Cardiac muscle cell (in vitro differentiated cells and primary cell): ENCODE results near the gene N4BP2L1. TPM values are rescaled to one million over a fixed set of nuclear protein-coding genes. Genes with fewer than 3 reads are reported as not detected.

Experiments used
- DNase-seq, 2 donors: peaks; one replicate each; pipeline versions ENCODE4 v3.0.0 to v3.0.0-alpha.2; 2010 to 2017; ENCODE audit warnings: low read depth in 1 of 2, low spot score in 1 of 2
- H3K27ac ChIP-seq: fragments of 200-600 bp; sonication (generic); 2 replicates; pipeline ENCODE4 v1.5.1; 2016
- H3K27me3 ChIP-seq: fragments of 200-600 bp; sonication (generic); 2 replicates; pipeline ENCODE4 v1.6.0; 2016; ENCODE audit warnings: control low read depth
- H3K36me3 ChIP-seq: fragments of 200-600 bp; sonication (generic); 2 replicates; pipeline ENCODE4 v1.5.1; 2016; ENCODE audit warnings: control low read depth
- H3K4me1 ChIP-seq: fragments of 200-600 bp; sonication (generic); 2 replicates; pipeline ENCODE4 v1.8.1; 2017; ENCODE audit warnings: low read depth, mild to moderate bottlenecking, mixed run types
- H3K4me3 ChIP-seq: fragments of 200-600 bp; sonication (generic); 2 replicates; pipeline ENCODE4 v1.5.1; 2016; ENCODE audit warnings: mild to moderate bottlenecking
- H3K9me3 ChIP-seq: fragments of 200-600 bp; sonication (generic); 2 replicates; pipeline ENCODE4 v1.5.1; 2017; ENCODE audit warnings: low read depth, mild to moderate bottlenecking, control low read depth
- polyA plus RNA-seq: library from polyadenylated mRNA; unstranded; fragments of >200 nt; fragmentation: Nextera tagmentation; extraction: Ambion mirVana; gene quantifications from 2 replicates; pipeline ENCODE4 v1.2.1, GENCODE V29; 2016
- total RNA-seq: library from RNA; depleted of rRNA; stranded (reverse); fragments of >200 nt; gene quantifications from 2 replicates; pipeline ENCODE4 v1.2.3, GENCODE V29; 2016
- TF ChIP-seq, protein P1 (sequence below): IDR thresholded peaks from 2 replicates; pipeline ENCODE4 v1.5.1; 2012; ENCODE audit warnings: low read depth, mild to moderate bottlenecking, low read length

N4BP2L1 gene
- total and polyA plus RNA-seq, 2 experiments from 2014 or later: 2.0 to 8.9 TPM

DNA sequence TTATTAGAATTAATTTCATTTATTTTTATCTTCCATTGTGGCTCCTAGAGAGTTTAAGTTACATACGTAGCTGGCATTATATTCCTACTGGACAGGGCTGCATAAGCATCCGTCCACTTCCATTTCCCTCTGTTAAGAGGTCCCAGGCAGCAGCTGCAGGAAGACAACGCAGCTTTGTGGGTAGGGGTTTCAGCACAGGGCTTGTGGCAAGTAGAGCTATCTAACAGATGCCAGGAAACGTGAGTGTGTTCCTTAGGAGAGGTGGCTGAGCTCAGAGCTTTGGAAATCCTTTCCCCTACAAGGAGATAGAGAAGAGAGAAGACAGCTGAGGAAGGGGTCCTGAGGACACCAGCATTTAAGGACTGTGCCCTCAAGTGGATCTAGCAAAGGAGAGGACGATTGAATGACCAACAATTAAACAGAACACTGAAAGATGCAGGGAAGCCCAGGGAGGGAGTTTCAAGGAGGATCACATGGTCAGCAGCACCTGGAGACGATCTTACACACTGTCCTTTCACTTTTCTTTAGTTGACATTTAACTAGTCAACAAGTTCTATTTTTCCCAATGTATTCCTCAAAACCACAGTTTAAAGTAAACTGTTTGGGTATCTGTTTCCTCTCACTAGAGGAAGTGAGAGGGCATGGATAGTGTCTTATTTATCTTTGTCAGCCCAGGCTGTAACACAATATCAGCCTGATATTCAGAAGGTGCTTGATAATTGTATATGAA is 2.3 kb upstream of the N4BP2L1 start:
- TF ChIP-seq, protein P1, sequence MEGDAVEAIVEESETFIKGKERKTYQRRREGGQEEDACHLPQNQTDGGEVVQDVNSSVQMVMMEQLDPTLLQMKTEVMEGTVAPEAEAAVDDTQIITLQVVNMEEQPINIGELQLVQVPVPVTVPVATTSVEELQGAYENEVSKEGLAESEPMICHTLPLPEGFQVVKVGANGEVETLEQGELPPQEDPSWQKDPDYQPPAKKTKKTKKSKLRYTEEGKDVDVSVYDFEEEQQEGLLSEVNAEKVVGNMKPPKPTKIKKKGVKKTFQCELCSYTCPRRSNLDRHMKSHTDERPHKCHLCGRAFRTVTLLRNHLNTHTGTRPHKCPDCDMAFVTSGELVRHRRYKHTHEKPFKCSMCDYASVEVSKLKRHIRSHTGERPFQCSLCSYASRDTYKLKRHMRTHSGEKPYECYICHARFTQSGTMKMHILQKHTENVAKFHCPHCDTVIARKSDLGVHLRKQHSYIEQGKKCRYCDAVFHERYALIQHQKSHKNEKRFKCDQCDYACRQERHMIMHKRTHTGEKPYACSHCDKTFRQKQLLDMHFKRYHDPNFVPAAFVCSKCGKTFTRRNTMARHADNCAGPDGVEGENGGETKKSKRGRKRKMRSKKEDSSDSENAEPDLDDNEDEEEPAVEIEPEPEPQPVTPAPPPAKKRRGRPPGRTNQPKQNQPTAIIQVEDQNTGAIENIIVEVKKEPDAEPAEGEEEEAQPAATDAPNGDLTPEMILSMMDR: no peak
- H3K4me1 ChIP-seq: peaks cover 4% of the 10 kb centered on the region
- H3K36me3 ChIP-seq: peaks cover 5% of the 10 kb centered on the region
- no peak overlapping the region for H3K4me3 ChIP-seq
- H3K27me3 ChIP-seq: peaks cover 8% of the 10 kb centered on the region
- no peaks in the 10 kb centered on the region for H3K9me3 ChIP-seq
- DNase-seq: no peak
- no peak overlapping the region for H3K27ac ChIP-seq

DNA sequence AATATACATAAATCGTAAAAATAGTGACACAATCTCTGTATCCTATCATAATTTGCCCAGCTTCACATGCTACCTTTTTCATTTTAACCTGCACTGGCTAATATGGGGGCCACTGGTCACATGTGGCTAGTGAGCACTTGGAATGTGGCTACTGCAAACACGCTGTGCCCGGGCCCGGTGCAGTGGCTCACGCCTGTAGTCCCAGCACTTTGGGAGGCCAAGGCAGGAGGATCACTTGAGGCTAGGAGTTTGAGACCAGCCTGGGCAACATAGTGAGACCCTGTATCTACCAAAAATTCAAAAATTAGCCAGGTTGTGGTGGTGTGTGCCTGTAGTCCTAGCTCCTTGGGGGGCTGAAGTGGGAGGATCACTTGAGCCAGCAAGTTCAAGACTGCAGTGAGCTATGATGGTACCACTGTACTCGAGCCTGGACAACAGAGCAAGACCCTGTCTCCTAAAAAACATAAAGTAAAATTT is 1.5 kb upstream of the N4BP2L1 start:
- no peak overlapping the region for H3K27ac ChIP-seq
- no peaks in the 10 kb centered on the region for H3K9me3 ChIP-seq
- no peak overlapping the region for H3K4me3 ChIP-seq
- TF ChIP-seq, protein P1: no peak
- DNase-seq: no peak
- peaks cover 4% of the 10 kb centered on the region for H3K4me1 ChIP-seq
- H3K27me3 ChIP-seq: peaks cover 8% of the 10 kb centered on the region
- peaks cover 5% of the 10 kb centered on the region for H3K36me3 ChIP-seq

DNA sequence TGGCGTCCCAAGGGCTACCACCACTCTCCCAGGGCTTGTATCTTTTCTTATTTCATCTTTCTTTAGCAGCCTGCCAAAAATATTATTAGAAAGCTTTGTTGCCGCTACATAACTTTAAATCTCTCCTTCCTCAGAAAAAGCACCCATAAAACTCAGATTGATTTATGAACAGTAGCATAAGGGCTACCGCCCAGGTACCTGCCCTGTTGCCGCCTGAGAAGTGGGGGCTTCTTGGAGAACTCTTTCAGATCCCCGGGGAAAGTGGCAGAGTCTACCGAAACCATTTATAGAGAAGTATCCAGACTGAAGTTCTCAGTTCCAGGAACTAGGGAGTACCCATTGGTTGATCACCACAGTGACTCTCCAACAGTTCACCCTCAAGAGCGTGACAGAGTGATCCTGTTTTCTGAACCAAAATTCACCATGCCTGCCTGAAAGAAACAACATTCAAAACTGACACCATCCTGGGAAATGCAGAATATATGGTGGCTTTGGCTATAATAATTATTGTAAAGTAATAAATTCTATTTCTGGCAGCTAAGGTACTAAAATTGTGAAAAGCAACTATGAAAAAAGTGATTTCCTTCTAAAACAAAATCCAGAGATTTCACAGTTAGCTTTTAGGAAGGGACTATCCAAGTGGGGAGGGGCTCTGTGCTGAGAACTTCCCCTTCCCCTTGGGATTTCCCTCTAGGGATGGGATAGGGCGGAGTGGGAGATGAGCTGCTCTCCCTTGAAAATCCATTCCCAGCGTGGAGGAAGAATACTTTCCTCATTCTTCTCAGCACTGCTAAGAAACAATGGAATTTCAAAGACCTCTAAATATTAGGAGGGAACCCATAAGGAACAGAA is 877 bp upstream of the N4BP2L1 start:
- H3K27me3 ChIP-seq: peaks cover 8% of the 10 kb centered on the region
- H3K4me1 ChIP-seq: peaks cover 4% of the 10 kb centered on the region
- no peak overlapping the region for H3K27ac ChIP-seq
- TF ChIP-seq, protein P1: no peak
- peaks cover 5% of the 10 kb centered on the region for H3K36me3 ChIP-seq
- no peak for DNase-seq
- H3K9me3 ChIP-seq: no peaks in the 10 kb centered on the region
- H3K4me3 ChIP-seq: peak overlapping the region; percentile 78

DNA sequence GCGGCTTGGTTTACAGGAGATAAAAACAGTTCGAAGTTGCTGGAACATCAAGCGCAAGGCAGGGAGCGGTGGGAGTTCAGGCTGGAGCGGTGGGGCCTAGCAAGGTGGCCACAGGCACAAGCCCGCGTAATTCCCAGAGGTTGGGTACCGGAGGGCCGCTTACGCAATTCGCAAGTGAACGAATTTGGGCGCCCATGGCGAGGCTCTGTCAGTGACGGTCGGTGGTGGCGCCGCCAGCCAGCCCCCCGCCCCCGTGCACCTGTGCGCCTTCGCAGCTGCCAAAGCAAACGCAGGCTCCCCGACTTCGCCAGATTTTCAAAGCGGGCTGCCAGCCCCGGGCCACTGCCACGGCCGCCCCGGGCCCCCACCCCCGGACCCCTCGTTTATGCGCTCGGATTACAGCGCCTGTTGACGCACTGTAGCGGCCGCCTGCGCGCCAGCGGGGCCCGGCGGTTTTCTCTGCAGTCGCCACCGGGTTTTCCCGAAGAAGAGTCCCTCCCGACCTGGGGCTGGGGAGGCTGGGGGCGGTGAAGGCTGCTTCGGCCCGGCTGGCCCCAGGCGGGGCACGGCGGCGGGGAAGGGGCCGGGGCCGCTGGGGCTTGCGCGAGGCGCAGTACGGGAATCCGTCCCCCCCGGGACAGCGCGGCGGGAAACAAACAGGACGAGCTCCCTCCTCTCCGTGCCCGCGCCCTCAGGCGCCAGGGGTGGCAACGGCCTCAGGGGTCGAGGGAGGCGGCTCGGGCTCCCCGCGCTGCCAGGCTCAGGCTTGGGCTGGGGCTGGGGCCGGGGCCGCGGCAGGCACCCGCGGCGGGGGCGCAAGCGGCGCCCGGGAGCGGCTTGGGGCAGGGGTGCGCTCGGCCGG is 709 bp downstream of the N4BP2L1 start:
- peak overlapping the region; percentile 78 for H3K4me3 ChIP-seq
- no peaks in the 10 kb centered on the region for H3K9me3 ChIP-seq
- peak; percentile 22 to 51 for DNase-seq
- H3K36me3 ChIP-seq: no peaks in the 10 kb centered on the region
- peaks cover 4% of the 10 kb centered on the region for H3K4me1 ChIP-seq
- H3K27me3 ChIP-seq: peaks cover 8% of the 10 kb centered on the region
- TF ChIP-seq, protein P1: no peak
- no peak overlapping the region for H3K27ac ChIP-seq

DNA sequence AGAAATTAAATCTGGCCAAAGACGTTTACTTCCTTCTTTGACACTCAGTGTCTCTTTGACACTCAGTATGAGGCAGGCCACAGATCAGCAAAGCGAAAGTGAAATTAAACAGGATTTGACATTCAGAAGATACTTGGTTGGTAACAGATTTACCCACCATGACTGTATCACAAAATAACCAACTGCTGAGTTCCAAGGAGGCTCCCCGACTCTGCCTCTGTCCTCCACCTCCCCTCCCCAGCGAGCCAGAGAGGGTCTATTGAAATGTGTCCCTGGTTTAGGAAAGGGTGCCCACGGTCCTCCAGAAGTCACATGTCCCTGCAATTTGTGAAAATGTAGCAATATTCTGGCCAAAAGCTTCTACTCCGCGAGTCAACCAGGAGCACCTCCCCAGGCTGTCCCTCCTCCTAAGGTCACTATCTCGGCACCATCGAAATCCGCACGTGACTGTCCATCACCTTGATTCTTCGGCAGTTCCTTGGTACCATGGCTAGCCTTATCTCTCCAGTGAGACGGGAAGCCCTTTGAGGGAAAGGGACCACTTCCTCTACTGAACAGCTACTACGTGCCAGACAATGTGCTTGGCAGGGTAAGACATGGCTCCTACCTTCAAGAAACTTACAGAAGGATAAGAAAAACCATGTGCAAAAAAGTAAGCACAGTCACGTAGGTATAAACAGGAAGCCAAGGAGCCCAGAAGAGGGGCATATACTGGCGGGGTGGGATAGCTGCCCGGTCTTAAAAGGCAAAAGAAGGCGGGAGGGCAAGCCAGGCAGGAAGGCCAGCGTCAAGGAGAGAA is 1.5 kb downstream of the N4BP2L1 start:
- Histone ChIP-seq H3K4me1 (peaks cover 4% of the 10 kb centered on the region), H3K9me3 (no peaks in the 10 kb centered on the region), H3K27me3 (peaks cover 8% of the 10 kb centered on the region), H3K4me3 (peak overlapping the region; percentile 78), H3K27ac (no peak overlapping the region), H3K36me3 (no peaks in the 10 kb centered on the region)
- no peak for DNase-seq
- TF ChIP-seq, protein P1: no peak
